K562 (cell line): ENCODE measurements around the gene POLD4. TPM values are rescaled to one million over a fixed set of nuclear protein-coding genes. Genes with fewer than 3 reads are reported as not detected.

Source experiments
- ATAC-seq: fragments of 200-7000 bp; cut with Tn5 transposase; 3 replicates; pipeline ENCODE4 v1.9.1; 2020; ENCODE audit warnings: moderate library complexity
- BruUV-seq: library from RNA; stranded (reverse); fragments of 400-500 nt; replicated peaks from 2 replicates; lab custom pipeline; 2021; lab: Mats Ljungman, UMichigan
- CTCF ChIA-PET: fragments of 300-600 bp; formaldehyde crosslinking; extraction: SDS; loops from one replicate; lab custom pipeline; 2021; ENCODE audit warnings: low intra/inter-chr PET ratio; lab: Yijun Ruan, JAX
- POLR2A ChIA-PET: fragments of 300-600, 350-650 bp; sonication (Branson Sonifier 250); formaldehyde crosslinking; extraction: SDS; loops from one replicate; lab custom pipeline; 2021; ENCODE audit warnings: antibody characterized with exemption, inconsistent platforms; lab: Yijun Ruan, JAX
- DNase-seq, 4 experiments: peaks; one replicate each; pipeline versions ENCODE4 v3.0.0 to v3.0.0-alpha.2; 2011 to 2018; ENCODE audit warnings: low spot score in 3 of 4, mixed read lengths in 3 of 4; ENCODE audit errors: extremely low read depth in 1 of 4
- FAIRE-seq: peaks from 2 replicates; lab custom pipeline; 2011; peaks lifted over from hg19 to GRCh38; lab: Jason Lieb, UNC
- H2AFZ ChIP-seq: 2 replicates; pipeline ENCODE4 v1.6.0; 2011; ENCODE audit warnings: low read depth, low read length, control low read depth, inconsistent platforms
- H3K27ac ChIP-seq: fragments of 200-600 bp; 3 replicates; pipeline ENCODE4 v1.8.0; 2011; ENCODE audit warnings: low read depth, mild to moderate bottlenecking, control low read depth, inconsistent platforms, low read length, moderate library complexity, mixed read lengths; ENCODE audit errors: extremely low read depth
- H3K27me3 ChIP-seq, 2 experiments: fragments of 300-600 bp in 1 of 2; 2 replicates in 1 of 2; 3 replicates in 1 of 2; pipeline versions ENCODE4 v1.6.0 to v1.8.0; 2011; ENCODE audit warnings: inconsistent platforms in 2 of 2, low read length in 2 of 2, mild to moderate bottlenecking in 1 of 2, mixed read lengths in 1 of 2, moderate library complexity in 1 of 2; ENCODE audit not compliant: control insufficient read depth in 2 of 2, insufficient read depth in 2 of 2
- H3K36me3 ChIP-seq: fragments of 300-600 bp; 3 replicates; pipeline ENCODE4 v1.8.0; 2011; ENCODE audit warnings: mild to moderate bottlenecking, low read length, inconsistent platforms; ENCODE audit not compliant: control insufficient read depth, insufficient read depth
- H3K4me1 ChIP-seq, 2 experiments: fragments of 200-600 bp in 1 of 2; replicated peaks in 1 of 2; 2 replicates in 1 of 2; 3 replicates in 1 of 2; pipeline versions ENCODE4 v1.5.1 to v1.8.0; 2011; ENCODE audit warnings: inconsistent platforms in 2 of 2, low read length in 2 of 2, mild to moderate bottlenecking in 1 of 2, mixed read lengths in 1 of 2, moderate library complexity in 1 of 2; ENCODE audit not compliant: control insufficient read depth in 2 of 2, insufficient read depth in 2 of 2
- H3K4me2 ChIP-seq: 2 replicates; pipeline ENCODE4 v1.6.1; 2011; ENCODE audit warnings: low read length, control low read depth, inconsistent platforms, mixed read lengths; ENCODE audit not compliant: insufficient read depth
- H3K4me3 ChIP-seq: fragments of 200-600 bp; sonication (generic), shearing (Covaris generic); 2 replicates; pipeline ENCODE4 v1.5.1; 2016; ENCODE audit warnings: control low read depth, inconsistent platforms
- H3K79me2 ChIP-seq: fragments of 200-600 bp; 3 replicates; pipeline ENCODE4 v1.8.0; 2011; ENCODE audit warnings: low read length, inconsistent platforms; ENCODE audit not compliant: control insufficient read depth, insufficient read depth
- H3K9ac ChIP-seq, 2 experiments: 2 replicates each; pipeline versions ENCODE4 v1.6.0 to v1.6.1; 2011; ENCODE audit warnings: low read depth in 2 of 2, low read length in 2 of 2, control low read depth in 1 of 2, inconsistent platforms in 1 of 2, mild to moderate bottlenecking in 1 of 2, mixed read lengths in 1 of 2; ENCODE audit not compliant: insufficient read depth in 1 of 2
- H3K9me1 ChIP-seq: one replicate; pipeline ENCODE4 v1.6.0; 2011; ENCODE audit warnings: inconsistent platforms, mild to moderate bottlenecking, low read length, moderate library complexity; ENCODE audit not compliant: control insufficient read depth, insufficient read depth
- H3K9me3 ChIP-seq: replicated peaks from 2 replicates; pipeline ENCODE4 v1.5.1; 2011; ENCODE audit warnings: low read depth, low read length, inconsistent platforms; ENCODE audit not compliant: control insufficient read depth, insufficient read depth
- H4K20me1 ChIP-seq: replicated peaks from 2 replicates; pipeline ENCODE4 v1.6.1; 2011; ENCODE audit warnings: low read length, inconsistent platforms, mixed read lengths; ENCODE audit not compliant: control insufficient read depth, insufficient read depth
- BMI1 ChIP-seq: fragments of 150-350 bp; IDR thresholded peaks from 2 replicates; pipeline ENCODE4 v1.6.1; 2014; ENCODE audit warnings: low read length
- HMBOX1 ChIP-seq: sonication (generic); IDR thresholded peaks from 2 replicates; pipeline ENCODE4 v1.6.1; 2016
- HMGN3 ChIP-seq: IDR thresholded peaks from 2 replicates; pipeline ENCODE4 v1.6.1; 2011; ENCODE audit warnings: borderline replicate concordance, low read depth, mild to moderate bottlenecking, mixed read lengths, low read length; ENCODE audit not compliant: insufficient read length; ENCODE audit errors: extremely low read depth
- MCM7 ChIP-seq, 2 experiments: fragments of 450-650 bp; IDR thresholded peaks; 2 replicates each; pipeline ENCODE4 v1.6.1; 2016 to 2018
- SMAD3 ChIP-seq: fragments of 450-650 bp; formaldehyde crosslinking; conservative IDR thresholded peaks from 2 replicates; pipeline ENCODE4 v1.4.0; 2020; ENCODE audit warnings: mild to moderate bottlenecking
- SOX6 ChIP-seq: fragments of 450-650 bp; IDR thresholded peaks from 2 replicates; pipeline ENCODE4 v1.6.1; 2014; ENCODE audit warnings: mild to moderate bottlenecking
- ZNF512 ChIP-seq: IDR thresholded peaks from 2 replicates; pipeline ENCODE4 v1.6.1; 2016; ENCODE audit warnings: missing genetic modification characterization, missing compliant biosample characterization
- ZNF740 ChIP-seq, 3 experiments: fragments of 200-800 bp in 1 of 3; sonication (Bioruptor generic) in 1 of 3; sonication (generic) in 1 of 3; formaldehyde crosslinking in 1 of 3; IDR thresholded peaks; 2 replicates each; pipeline versions ENCODE4 v1.6.1 to v1.8.0; 2016 to 2022; ENCODE audit warnings: mild to moderate bottlenecking in 2 of 3, missing compliant biosample characterization in 2 of 3, missing genetic modification characterization in 2 of 3, missing genetic modification reagents in 1 of 3
- ZNF766 ChIP-seq: fragments of 200-800 bp; sonication (Bioruptor generic); conservative IDR thresholded peaks from 2 replicates; pipeline ENCODE4 v1.6.1; 2016; ENCODE audit warnings: missing genetic modification characterization, missing compliant biosample characterization
- ZNF778 ChIP-seq: fragments of 450-650 bp; formaldehyde crosslinking; IDR thresholded peaks from 2 replicates; pipeline ENCODE4 v1.4.0; 2020; ENCODE audit warnings: mild to moderate bottlenecking, moderate library complexity
- ZZZ3 ChIP-seq: fragments of 450-650 bp; IDR thresholded peaks from 2 replicates; pipeline ENCODE4 v1.6.1; 2016; ENCODE audit warnings: antibody characterized with exemption, mild to moderate bottlenecking, moderate library complexity
- WGBS: fragments of 100-300 bp; shearing (Covaris generic); methylation state at CpG from one replicate; pipeline ENCODE4 v1.1.6; 2016; ENCODE audit warnings: low coverage, mixed read lengths; ENCODE audit not compliant: insufficient coverage; ENCODE audit errors: missing lambda C conversion rate; 5-methylcytosine and 5-hydroxymethylcytosine counted together
- in situ Hi-C: fragments of 300-500 bp; cut with MboI; formaldehyde crosslinking; loops from 4 replicates; pipeline ENCODE4 v1.15.0; 2018; ENCODE audit warnings: inconsistent platforms, mixed read lengths
- intact Hi-C: fragments of 100-400 bp; cut with micrococcal nuclease; formaldehyde crosslinking; loops from 2 replicates; pipeline ENCODE4 v1.14.2; 2022
- polyA plus RNA-seq, 8 experiments: library from polyadenylated mRNA; depleted of rRNA in 4 of 8; stranded (reverse) in 5 of 8; unstranded in 3 of 8; fragments of >200 nt; fragmentation: Nextera tagmentation in 2 of 8; fragmentation: Illumina TruSeq in 1 of 8; extraction: Ambion mirVana in 2 of 8; extraction: Trizol in 1 of 8; gene quantifications; 2 replicates each; pipeline versions ENCODE4 v1.2.1 to v1.2.3, GENCODE V29; 2011 to 2014; ENCODE audit warnings: inconsistent platforms in 1 of 8, missing spikeins in 1 of 8
- total RNA-seq, 7 experiments: library from RNA; depleted of rRNA in 6 of 7; stranded (reverse); fragments of >200 nt in 6 of 7; fragmentation: Illumina TruSeq in 2 of 7; extraction: Trizol in 2 of 7; gene quantifications; 2 replicates each; pipeline versions ENCODE4 v1.2.1 to v1.2.3, GENCODE V29; 2011 to 2021; ENCODE audit warnings: low replicate concordance in 1 of 7

Gene POLD4
- total and polyA plus RNA-seq, 9 of the 15 experiments (the other 6 are each of a cell fraction or from before 2014, with no cell fraction given): 5.8 to 64.5 (median 18.3) TPM

GRCh38 chr11:67379061-67380058 is 26.0 kb upstream of the POLD4 start (continued):
- TF ChIP-seq BMI1 (no peak), ZNF766 (CRISPR knock-in tag) (no peak; the same call in 1 of the 2 replicates), HMBOX1 (no peak), MCM7 (IDR thresholded peaks at IDR 0.05) (no peak), SOX6 (peak; percentile 41; the same call in 1 of the 2 replicates), ZNF512 (tag) (no peak)

GRCh38 chr11:67378544-67378943 is 25.2 kb upstream of the POLD4 start:
- ChIA-PET CTCF (no interaction called here), POLR2A (interaction anchor here (0.7 to 2.0 kb wide), 3 partner anchors 7 to 26 kb away, joined by 5 read pairs; partner anchors contain the start of genes POLD4 and RAD9A)
- Histone ChIP-seq H3K4me1 (peaks cover 64 to 73% of the 10 kb centered on the region in 2 experiments), H4K20me1 (no peaks in the 10 kb centered on the region), H3K79me2 (peaks cover 10% of the 10 kb centered on the region; the same call in 2 of the 3 replicates), H3K27ac (no peak overlapping the region; the same call in 2 of the 3 replicates), H3K27me3 (no peaks in the 10 kb centered on the region), H3K4me2 (no peak overlapping the region), H3K9me1 (no peaks in the 10 kb centered on the region), H2AFZ (no peak overlapping the region), H3K4me3 (no peak overlapping the region), H3K36me3 (no peaks in the 10 kb centered on the region), H3K9ac (peak overlapping the region in 1 of 2 experiments; percentile 89; a peak in 2 of 4 replicates)
- in situ Hi-C loops: no loop called here
- ATAC-seq (no peak), FAIRE-seq (no peak)
- BruUV-seq: no TSS peak
- WGBS: 86% methylated on average over 3 of the region's 4 CpGs
- intact Hi-C loops: no loop called here
- TF ChIP-seq ZNF740 (CRISPR knock-in tag; IDR thresholded peaks at IDR 0.05): no peak
- TF ChIP-seq ZNF740 (tag; IDR thresholded peaks at IDR 0.05): 0 out of 4 replicates have a peak, but pooled peaks of 1 of the 2 experiments have one; percentile 5
- no peak for TF ChIP-seq HMGN3
- no peak for TF ChIP-seq ZZZ3
- no peak for TF ChIP-seq ZNF778 (CRISPR knock-in tag)
- no peak for TF ChIP-seq SMAD3
- TF ChIP-seq, all 486 proteins: peak for 1
- no peak for DNase-seq
- H3K9me3 ChIP-seq: no peaks in the 10 kb centered on the region
